ENCODE results near the gene DSG4.

The DSG4 gene

GRCh38 chr18:31409276-31409675, 32.7 kb downstream of the DSG4 start:
- Histone ChIP-seq H3K9me3 (ENCODE audit: control insufficient read depth in 1 of 2, low read length in 2 of 2) (no peaks in the 10 kb centered on the region), H3K27me3 (ENCODE audit: control insufficient read depth in 1 of 2, insufficient read depth in 2 of 2, low read length in 2 of 2) (no peaks in the 10 kb centered on the region), H3K4me3 (ENCODE audit: low read depth in 1 of 2, low read length in 2 of 2) (no peak overlapping the region), H3K27ac (ENCODE audit: low read depth, low read length) (no peak overlapping the region), H3K4me1 (ENCODE audit: control insufficient read depth in 1 of 2, insufficient read depth in 2 of 2, low read length in 2 of 2) (no peaks in the 10 kb centered on the region), H3K9ac (ENCODE audit: low read depth in 1 of 2, low read length in 2 of 2) (no peak overlapping the region), H3K36me3 (ENCODE audit: control insufficient read depth in 1 of 2, insufficient read depth in 2 of 2, low read length in 2 of 2) (no peaks in the 10 kb centered on the region)

- H3K27ac ChIP-seq (ENCODE audit: low read depth, low read length), result no peak overlapping the region
- H3K9ac ChIP-seq (ENCODE audit: low read depth in 1 of 2, low read length in 2 of 2), result no peak overlapping the region
- H3K36me3 ChIP-seq (ENCODE audit: control insufficient read depth in 1 of 2, insufficient read depth in 2 of 2, low read length in 2 of 2), result no peaks in the 10 kb centered on the region
- H3K27me3 ChIP-seq (ENCODE audit: control insufficient read depth in 1 of 2, insufficient read depth in 2 of 2, low read length in 2 of 2), result no peaks in the 10 kb centered on the region
- no peaks in the 10 kb centered on the region for H3K9me3 ChIP-seq (ENCODE audit: control insufficient read depth in 1 of 2, low read length in 2 of 2)
- no peaks in the 10 kb centered on the region for H3K4me1 ChIP-seq (ENCODE audit: control insufficient read depth in 1 of 2, insufficient read depth in 2 of 2, low read length in 2 of 2)
- no peak overlapping the region for H3K4me3 ChIP-seq (ENCODE audit: low read depth in 1 of 2, low read length in 2 of 2)
These were observed 34.3 kb downstream of the DSG4 start for GRCh38 chr18:31410716-31411483.

GRCh38 chr18:31413137-31413536, 36.6 kb downstream of the DSG4 start:
- H3K9ac ChIP-seq (ENCODE audit: low read depth in 1 of 2, low read length in 2 of 2), result no peak overlapping the region
- no peaks in the 10 kb centered on the region for H3K4me1 ChIP-seq (ENCODE audit: control insufficient read depth in 1 of 2, insufficient read depth in 2 of 2, low read length in 2 of 2)
- no peaks in the 10 kb centered on the region for H3K9me3 ChIP-seq (ENCODE audit: control insufficient read depth in 1 of 2, low read length in 2 of 2)
- H3K27me3 ChIP-seq (ENCODE audit: control insufficient read depth in 1 of 2, insufficient read depth in 2 of 2, low read length in 2 of 2), result no peaks in the 10 kb centered on the region
- H3K4me3 ChIP-seq (ENCODE audit: low read depth in 1 of 2, low read length in 2 of 2), result no peak overlapping the region
- no peak overlapping the region for H3K27ac ChIP-seq (ENCODE audit: low read depth, low read length)
- H3K36me3 ChIP-seq (ENCODE audit: control insufficient read depth in 1 of 2, insufficient read depth in 2 of 2, low read length in 2 of 2), result no peaks in the 10 kb centered on the region

GRCh38 chr18:31417850-31418249, 41.3 kb downstream of the DSG4 start:
- Histone ChIP-seq H3K9ac (ENCODE audit: low read depth in 1 of 2, low read length in 2 of 2) (no peak overlapping the region), H3K36me3 (ENCODE audit: control insufficient read depth in 1 of 2, insufficient read depth in 2 of 2, low read length in 2 of 2) (no peaks in the 10 kb centered on the region), H3K27ac (ENCODE audit: low read depth, low read length) (no peak overlapping the region), H3K9me3 (ENCODE audit: control insufficient read depth in 1 of 2, low read length in 2 of 2) (peaks cover 0 to 2% of the 10 kb centered on the region in 2 donors), H3K27me3 (ENCODE audit: control insufficient read depth in 1 of 2, insufficient read depth in 2 of 2, low read length in 2 of 2) (no peaks in the 10 kb centered on the region), H3K4me1 (ENCODE audit: control insufficient read depth in 1 of 2, insufficient read depth in 2 of 2, low read length in 2 of 2) (no peaks in the 10 kb centered on the region), H3K4me3 (ENCODE audit: low read depth in 1 of 2, low read length in 2 of 2) (no peak overlapping the region)

- no peak overlapping the region for H3K27ac ChIP-seq (ENCODE audit: low read depth, low read length)
- H3K9ac ChIP-seq (ENCODE audit: low read depth in 1 of 2, low read length in 2 of 2), result no peak overlapping the region
These were observed 42.9 kb downstream of the DSG4 start for GRCh38 chr18:31419457-31419932.

GRCh38 chr18:31420032-31420431, 43.5 kb downstream of the DSG4 start:
- Histone ChIP-seq H3K27me3 (ENCODE audit: control insufficient read depth in 1 of 2, insufficient read depth in 2 of 2, low read length in 2 of 2) (no peaks in the 10 kb centered on the region), H3K36me3 (ENCODE audit: control insufficient read depth in 1 of 2, insufficient read depth in 2 of 2, low read length in 2 of 2) (no peaks in the 10 kb centered on the region), H3K4me3 (ENCODE audit: low read depth in 1 of 2, low read length in 2 of 2) (no peak overlapping the region), H3K27ac (ENCODE audit: low read depth, low read length) (no peak overlapping the region), H3K9me3 (ENCODE audit: control insufficient read depth in 1 of 2, low read length in 2 of 2) (peaks cover 0 to 3% of the 10 kb centered on the region in 2 donors), H3K4me1 (ENCODE audit: control insufficient read depth in 1 of 2, insufficient read depth in 2 of 2, low read length in 2 of 2) (no peaks in the 10 kb centered on the region), H3K9ac (ENCODE audit: low read depth in 1 of 2, low read length in 2 of 2) (no peak overlapping the region)

More at GRCh38 chr18:31419457-31419932, 42.9 kb downstream of the DSG4 start:
- H3K9me3 ChIP-seq (ENCODE audit: control insufficient read depth in 1 of 2, low read length in 2 of 2), result peaks cover 0 to 3% of the 10 kb centered on the region in 2 donors
- no peaks in the 10 kb centered on the region for H3K4me1 ChIP-seq (ENCODE audit: control insufficient read depth in 1 of 2, insufficient read depth in 2 of 2, low read length in 2 of 2)
- no peak overlapping the region for H3K4me3 ChIP-seq (ENCODE audit: low read depth in 1 of 2, low read length in 2 of 2)
- H3K27me3 ChIP-seq (ENCODE audit: control insufficient read depth in 1 of 2, insufficient read depth in 2 of 2, low read length in 2 of 2), result no peaks in the 10 kb centered on the region
- no peaks in the 10 kb centered on the region for H3K36me3 ChIP-seq (ENCODE audit: control insufficient read depth in 1 of 2, insufficient read depth in 2 of 2, low read length in 2 of 2)

- Histone ChIP-seq H3K9ac (ENCODE audit: low read depth in 1 of 2, low read length in 2 of 2) (no peak overlapping the region), H3K4me3 (ENCODE audit: low read depth in 1 of 2, low read length in 2 of 2) (no peak overlapping the region), H3K36me3 (ENCODE audit: control insufficient read depth in 1 of 2, insufficient read depth in 2 of 2, low read length in 2 of 2) (no peaks in the 10 kb centered on the region), H3K27me3 (ENCODE audit: control insufficient read depth in 1 of 2, insufficient read depth in 2 of 2, low read length in 2 of 2) (no peaks in the 10 kb centered on the region), H3K27ac (ENCODE audit: low read depth, low read length) (no peak overlapping the region), H3K9me3 (ENCODE audit: control insufficient read depth in 1 of 2, low read length in 2 of 2) (peaks cover 0 to 3% of the 10 kb centered on the region in 2 donors), H3K4me1 (ENCODE audit: control insufficient read depth in 1 of 2, insufficient read depth in 2 of 2, low read length in 2 of 2) (no peaks in the 10 kb centered on the region)
These were observed 43.9 kb downstream of the DSG4 start for GRCh38 chr18:31420524-31420923.

- Histone ChIP-seq H3K9me3 (ENCODE audit: control insufficient read depth in 1 of 2, low read length in 2 of 2) (peaks cover 0 to 3% of the 10 kb centered on the region in 2 donors), H3K9ac (ENCODE audit: low read depth in 1 of 2, low read length in 2 of 2) (no peak overlapping the region), H3K4me1 (ENCODE audit: control insufficient read depth in 1 of 2, insufficient read depth in 2 of 2, low read length in 2 of 2) (no peaks in the 10 kb centered on the region), H3K36me3 (ENCODE audit: control insufficient read depth in 1 of 2, insufficient read depth in 2 of 2, low read length in 2 of 2) (no peaks in the 10 kb centered on the region), H3K27ac (ENCODE audit: low read depth, low read length) (no peak overlapping the region), H3K4me3 (ENCODE audit: low read depth in 1 of 2, low read length in 2 of 2) (no peak overlapping the region), H3K27me3 (ENCODE audit: control insufficient read depth in 1 of 2, insufficient read depth in 2 of 2, low read length in 2 of 2) (no peaks in the 10 kb centered on the region)
These were observed 47.9 kb downstream of the DSG4 start for GRCh38 chr18:31424383-31424988.

- peaks cover 0 to 3% of the 10 kb centered on the region in 2 donors for H3K9me3 ChIP-seq (ENCODE audit: control insufficient read depth in 1 of 2, low read length in 2 of 2)
These were observed 49.4 kb downstream of the DSG4 start for GRCh38 chr18:31426021-31426420.

GRCh38 chr18:31426871-31427406, 50.4 kb downstream of the DSG4 start:
- Histone ChIP-seq H3K27me3 (ENCODE audit: control insufficient read depth in 1 of 2, insufficient read depth in 2 of 2, low read length in 2 of 2) (no peaks in the 10 kb centered on the region), H3K36me3 (ENCODE audit: control insufficient read depth in 1 of 2, insufficient read depth in 2 of 2, low read length in 2 of 2) (no peaks in the 10 kb centered on the region), H3K4me1 (ENCODE audit: control insufficient read depth in 1 of 2, insufficient read depth in 2 of 2, low read length in 2 of 2) (peaks cover 0 to 6% of the 10 kb centered on the region in 2 donors), H3K27ac (ENCODE audit: low read depth, low read length) (no peak overlapping the region), H3K9me3 (ENCODE audit: control insufficient read depth in 1 of 2, low read length in 2 of 2) (peaks cover 0 to 3% of the 10 kb centered on the region in 2 donors), H3K9ac (ENCODE audit: low read depth in 1 of 2, low read length in 2 of 2) (no peak overlapping the region), H3K4me3 (ENCODE audit: low read depth in 1 of 2, low read length in 2 of 2) (no peak overlapping the region)

More at GRCh38 chr18:31426021-31426420, 49.4 kb downstream of the DSG4 start:
- H3K9ac ChIP-seq (ENCODE audit: low read depth in 1 of 2, low read length in 2 of 2), result no peak overlapping the region
- H3K4me3 ChIP-seq (ENCODE audit: low read depth in 1 of 2, low read length in 2 of 2), result no peak overlapping the region
- no peak overlapping the region for H3K27ac ChIP-seq (ENCODE audit: low read depth, low read length)
- H3K36me3 ChIP-seq (ENCODE audit: control insufficient read depth in 1 of 2, insufficient read depth in 2 of 2, low read length in 2 of 2), result no peaks in the 10 kb centered on the region
- peaks cover 0 to 6% of the 10 kb centered on the region in 2 donors for H3K4me1 ChIP-seq (ENCODE audit: control insufficient read depth in 1 of 2, insufficient read depth in 2 of 2, low read length in 2 of 2)
- no peaks in the 10 kb centered on the region for H3K27me3 ChIP-seq (ENCODE audit: control insufficient read depth in 1 of 2, insufficient read depth in 2 of 2, low read length in 2 of 2)
